Right lobe of liver (tissue), 4 donors: ENCODE measurements around the gene PARP15.

Experiments
- CTCF ChIP-seq, 4 donors: fragments of 200-600 bp in 3 of 4; fragments of 450-650 bp in 1 of 4; IDR thresholded peaks; one replicate each; pipeline versions ENCODE4 v1.5.1 to v1.8.0; 2016 to 2022; ENCODE audit warnings: antibody characterized with exemption in 4 of 4, mild to moderate bottlenecking in 2 of 4
- POLR2A ChIP-seq: fragments of 450-650 bp; IDR thresholded peaks from one replicate; pipeline ENCODE4 v1.6.1; 2017; ENCODE audit warnings: antibody characterized with exemption, mild to moderate bottlenecking
- donor health status: DM: no; HTN: no; CAD: no.
- donor health status: DM: no; HTN: no; CAD: no.
- donor health status: DM: no; HTN: yes; CAD: no.

GRCh38 chr3:122676759-122677158 is 99.3 kb downstream of the PARP15 start:
- no peak for TF ChIP-seq CTCF (IDR thresholded peaks at IDR 0.05)
- no peak for TF ChIP-seq POLR2A
